Progenitor cell of endocrine pancreas (in vitro differentiated cells): ENCODE results near the gene GMIP. TPM values are rescaled to one million over a fixed set of nuclear protein-coding genes. Genes with fewer than 3 reads are reported as not detected.
"Not testable (repeated sequence)": the region's sequence is repeated elsewhere in the genome, so short reads cannot be mapped to it uniquely, and the experiment has no call there.

Experiments
- DNase-seq: peaks from one replicate; pipeline ENCODE4 v3.0.0; 2021; ENCODE audit warnings: low spot score; ENCODE audit not compliant: unreplicated experiment
- H3K27ac Mint-ChIP-seq: 2 replicates; pipeline ENCODE4 v1.8.0; 2021; ENCODE audit warnings: mild to moderate bottlenecking, moderate library complexity, mixed read lengths
- H3K27me3 Mint-ChIP-seq: 2 replicates; pipeline ENCODE4 v1.8.0; 2021; ENCODE audit warnings: mixed read lengths
- H3K36me3 Mint-ChIP-seq: 2 replicates; pipeline ENCODE4 v1.8.0; 2022; ENCODE audit warnings: mixed read lengths; ENCODE audit not compliant: insufficient read depth
- H3K4me1 Mint-ChIP-seq: 2 replicates; pipeline ENCODE4 v1.8.0; 2021; ENCODE audit warnings: low read depth, mixed read lengths
- H3K4me3 Mint-ChIP-seq: 2 replicates; pipeline ENCODE4 v1.8.0; 2021; ENCODE audit warnings: low read depth, mild to moderate bottlenecking, moderate library complexity, mixed read lengths
- H3K9me3 Mint-ChIP-seq: 2 replicates; pipeline ENCODE4 v1.8.0; 2021; ENCODE audit warnings: low read depth, mixed read lengths
- total RNA-seq: library from RNA; stranded (reverse); gene quantifications from 2 replicates; pipeline ENCODE4 v1.2.1, GENCODE V29; 2021
- TF ChIP-seq, protein P1 (sequence below): fragments of 200-600 bp; sonication (generic); IDR thresholded peaks from one replicate; pipeline ENCODE4 v1.5.0; 2021; ENCODE audit warnings: antibody characterized with exemption, mild to moderate bottlenecking; ENCODE audit not compliant: unreplicated experiment

GMIP gene
- total RNA-seq, 1 donor from 2014 or later, result 30.5 TPM

DNA sequence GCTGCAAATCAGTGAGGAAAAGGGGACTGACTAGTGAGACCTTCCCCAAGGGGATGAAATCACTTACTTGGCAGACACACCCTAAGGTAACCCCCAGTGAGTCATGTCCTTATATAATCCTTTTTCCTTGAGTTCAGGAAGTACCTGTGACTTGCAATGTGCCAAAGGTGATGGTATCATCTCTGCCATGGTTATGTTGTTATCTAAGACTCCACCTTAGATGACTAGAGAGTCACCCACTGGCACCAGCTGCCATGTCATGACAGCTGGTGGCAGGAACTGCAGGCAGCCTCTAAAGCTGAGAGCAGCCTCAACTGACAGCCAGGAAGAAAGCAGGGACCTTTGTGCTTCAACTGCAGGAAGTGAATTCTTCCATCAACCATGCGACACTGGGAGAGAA is 37.4 kb downstream of the GMIP start:
- Mint-ChIP-seq H3K9me3 (no peaks in the 10 kb centered on the region), H3K27me3 (no peaks in the 10 kb centered on the region), H3K4me1 (no peaks in the 10 kb centered on the region), H3K27ac (no peak overlapping the region), H3K4me3 (no peak overlapping the region), H3K36me3 (no peaks in the 10 kb centered on the region)
- DNase-seq, result no peak
- TF ChIP-seq, protein P1, sequence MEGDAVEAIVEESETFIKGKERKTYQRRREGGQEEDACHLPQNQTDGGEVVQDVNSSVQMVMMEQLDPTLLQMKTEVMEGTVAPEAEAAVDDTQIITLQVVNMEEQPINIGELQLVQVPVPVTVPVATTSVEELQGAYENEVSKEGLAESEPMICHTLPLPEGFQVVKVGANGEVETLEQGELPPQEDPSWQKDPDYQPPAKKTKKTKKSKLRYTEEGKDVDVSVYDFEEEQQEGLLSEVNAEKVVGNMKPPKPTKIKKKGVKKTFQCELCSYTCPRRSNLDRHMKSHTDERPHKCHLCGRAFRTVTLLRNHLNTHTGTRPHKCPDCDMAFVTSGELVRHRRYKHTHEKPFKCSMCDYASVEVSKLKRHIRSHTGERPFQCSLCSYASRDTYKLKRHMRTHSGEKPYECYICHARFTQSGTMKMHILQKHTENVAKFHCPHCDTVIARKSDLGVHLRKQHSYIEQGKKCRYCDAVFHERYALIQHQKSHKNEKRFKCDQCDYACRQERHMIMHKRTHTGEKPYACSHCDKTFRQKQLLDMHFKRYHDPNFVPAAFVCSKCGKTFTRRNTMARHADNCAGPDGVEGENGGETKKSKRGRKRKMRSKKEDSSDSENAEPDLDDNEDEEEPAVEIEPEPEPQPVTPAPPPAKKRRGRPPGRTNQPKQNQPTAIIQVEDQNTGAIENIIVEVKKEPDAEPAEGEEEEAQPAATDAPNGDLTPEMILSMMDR, result no peak

- no peaks in the 10 kb centered on the region for H3K9me3 Mint-ChIP-seq
- no peaks in the 10 kb centered on the region for H3K36me3 Mint-ChIP-seq
- no peak overlapping the region for H3K4me3 Mint-ChIP-seq
- no peak for DNase-seq
- H3K27ac Mint-ChIP-seq, result no peak overlapping the region
- no peaks in the 10 kb centered on the region for H3K4me1 Mint-ChIP-seq
- H3K27me3 Mint-ChIP-seq, result no peaks in the 10 kb centered on the region
- TF ChIP-seq, protein P1, result no peak
Observed at GRCh38 chr19:19602713-19603324, 40.6 kb downstream of the GMIP start.

DNA sequence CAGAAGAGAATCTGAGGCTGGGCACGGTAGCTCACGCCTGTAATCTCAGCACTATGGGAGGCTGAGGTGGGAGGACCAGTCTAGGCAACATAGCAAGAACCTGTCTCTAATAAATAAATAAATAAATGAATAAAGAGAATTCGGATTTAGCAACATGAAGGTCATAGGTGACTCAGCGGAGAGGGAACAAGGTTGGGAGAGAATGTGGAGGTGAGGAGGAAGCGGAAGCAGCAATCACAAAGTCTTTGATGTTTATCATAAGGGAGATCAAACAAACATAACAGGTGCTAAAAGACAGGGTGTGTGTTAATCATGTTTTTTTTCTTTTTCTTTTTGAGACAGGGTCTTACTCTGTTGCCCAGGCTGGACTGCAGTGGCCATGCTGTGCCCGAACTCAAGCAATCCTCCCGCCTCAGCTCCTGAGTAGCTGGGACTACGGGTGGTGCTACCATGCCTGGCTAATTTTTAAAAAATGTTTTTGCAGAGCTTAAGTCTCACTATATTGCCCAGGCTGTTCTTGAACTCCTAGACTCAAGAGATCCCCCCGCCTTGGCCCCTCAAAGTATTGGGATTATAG is 41.2 kb downstream of the GMIP start:
- TF ChIP-seq, protein P1, result no peak
- Mint-ChIP-seq H3K9me3 (no peaks in the 10 kb centered on the region), H3K4me1 (no peaks in the 10 kb centered on the region), H3K27ac (no peak overlapping the region), H3K36me3 (no peaks in the 10 kb centered on the region), H3K4me3 (no peak overlapping the region), H3K27me3 (no peaks in the 10 kb centered on the region)
- DNase-seq, result no peak

GRCh38 chr19:19600793-19601330 is 42.6 kb downstream of the GMIP start:
- peak overlapping the region; percentile 5 for H3K27ac Mint-ChIP-seq
- H3K4me1 Mint-ChIP-seq, result no peaks in the 10 kb centered on the region
- H3K36me3 Mint-ChIP-seq, result no peaks in the 10 kb centered on the region
- no peaks in the 10 kb centered on the region for H3K27me3 Mint-ChIP-seq
- DNase-seq, result no peak
- TF ChIP-seq, protein P1, result no peak
- H3K4me3 Mint-ChIP-seq, result no peak overlapping the region
- no peaks in the 10 kb centered on the region for H3K9me3 Mint-ChIP-seq

DNA sequence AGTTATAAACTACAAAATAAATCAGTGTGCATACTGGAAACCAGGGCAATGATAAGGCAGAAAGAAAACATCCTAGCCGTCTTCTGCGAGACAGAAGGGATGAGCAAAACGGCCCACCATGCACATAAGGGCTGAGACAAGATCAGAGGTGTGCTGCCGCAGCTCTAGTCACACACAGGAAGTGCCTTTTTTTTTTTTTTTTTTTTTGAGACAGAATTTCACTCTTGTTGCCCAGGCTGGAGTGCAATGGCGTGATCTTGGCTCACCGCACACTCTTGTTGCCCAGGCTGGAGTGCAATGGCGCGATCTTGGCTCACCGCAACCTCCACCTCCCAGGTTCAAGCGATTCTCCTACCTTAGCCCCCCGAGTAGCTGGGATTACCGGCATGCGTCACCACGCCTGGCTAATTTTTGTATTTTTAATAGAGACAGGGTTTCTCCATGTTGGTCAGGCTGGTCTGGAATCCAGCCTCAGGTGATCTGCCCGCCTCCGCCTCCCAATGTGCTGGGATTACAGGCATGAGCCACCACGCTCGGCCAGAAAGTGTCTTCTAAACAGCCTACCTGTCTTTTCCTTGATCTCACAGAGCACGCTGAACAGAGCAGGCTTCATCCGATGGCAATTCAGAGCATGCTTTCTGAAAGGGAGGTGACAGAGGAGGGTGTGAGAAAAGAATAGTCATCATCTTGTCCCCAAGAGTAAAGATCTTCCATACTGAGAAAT is 44.6 kb downstream of the GMIP start:
- H3K36me3 Mint-ChIP-seq, DNase-seq, H3K4me1 Mint-ChIP-seq, H3K9me3 Mint-ChIP-seq, H3K27ac Mint-ChIP-seq, H3K4me3 Mint-ChIP-seq, H3K27me3 Mint-ChIP-seq: not testable (repeated sequence)
